GM12873 (cell line): ENCODE measurements around the gene MFAP3L.

ENCODE experiments used
- TF ChIP-seq, protein P1 (sequence below): IDR thresholded peaks from 2 replicates; pipeline ENCODE4 v1.5.1; 2012; ENCODE audit warnings: low read depth, mild to moderate bottlenecking, moderate library complexity, low read length, control low read depth; ENCODE audit not compliant: insufficient read depth; ENCODE audit errors: missing control alignments

MFAP3L gene

GRCh38 chr4:169968999-169969398 lies 57.2 kb downstream of the MFAP3L start:
- TF ChIP-seq, protein P1, sequence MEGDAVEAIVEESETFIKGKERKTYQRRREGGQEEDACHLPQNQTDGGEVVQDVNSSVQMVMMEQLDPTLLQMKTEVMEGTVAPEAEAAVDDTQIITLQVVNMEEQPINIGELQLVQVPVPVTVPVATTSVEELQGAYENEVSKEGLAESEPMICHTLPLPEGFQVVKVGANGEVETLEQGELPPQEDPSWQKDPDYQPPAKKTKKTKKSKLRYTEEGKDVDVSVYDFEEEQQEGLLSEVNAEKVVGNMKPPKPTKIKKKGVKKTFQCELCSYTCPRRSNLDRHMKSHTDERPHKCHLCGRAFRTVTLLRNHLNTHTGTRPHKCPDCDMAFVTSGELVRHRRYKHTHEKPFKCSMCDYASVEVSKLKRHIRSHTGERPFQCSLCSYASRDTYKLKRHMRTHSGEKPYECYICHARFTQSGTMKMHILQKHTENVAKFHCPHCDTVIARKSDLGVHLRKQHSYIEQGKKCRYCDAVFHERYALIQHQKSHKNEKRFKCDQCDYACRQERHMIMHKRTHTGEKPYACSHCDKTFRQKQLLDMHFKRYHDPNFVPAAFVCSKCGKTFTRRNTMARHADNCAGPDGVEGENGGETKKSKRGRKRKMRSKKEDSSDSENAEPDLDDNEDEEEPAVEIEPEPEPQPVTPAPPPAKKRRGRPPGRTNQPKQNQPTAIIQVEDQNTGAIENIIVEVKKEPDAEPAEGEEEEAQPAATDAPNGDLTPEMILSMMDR, result no peak

- TF ChIP-seq, protein P1, result no peak
Observed at GRCh38 chr4:169963998-169964397, 62.2 kb downstream of the MFAP3L start.

GRCh38 chr4:169959254-169959653 lies 66.9 kb downstream of the MFAP3L start:
- TF ChIP-seq, protein P1, result no peak

DNA sequence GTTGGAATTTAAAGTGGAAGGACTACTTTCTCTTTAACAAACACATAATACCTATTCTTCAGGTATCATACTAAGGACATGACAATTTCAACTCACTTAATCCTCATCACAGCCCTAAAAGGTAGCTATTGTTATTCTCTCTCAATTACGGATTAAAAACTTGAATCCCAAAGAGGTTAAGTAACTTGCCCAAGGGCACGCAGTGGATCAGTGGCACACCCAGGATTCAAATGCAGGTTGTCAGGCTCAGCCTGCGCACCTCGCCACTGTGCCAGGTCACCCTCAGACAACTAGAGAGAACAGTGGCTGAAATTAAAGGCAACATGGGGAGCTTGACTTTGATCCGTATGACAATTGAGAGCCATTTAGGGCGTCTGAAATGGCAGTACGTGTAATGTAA lies 67.6 kb downstream of the MFAP3L start:
- TF ChIP-seq, protein P1, result no peak

GRCh38 chr4:169957785-169958184 lies 68.4 kb downstream of the MFAP3L start:
- TF ChIP-seq, protein P1, result no peak

DNA sequence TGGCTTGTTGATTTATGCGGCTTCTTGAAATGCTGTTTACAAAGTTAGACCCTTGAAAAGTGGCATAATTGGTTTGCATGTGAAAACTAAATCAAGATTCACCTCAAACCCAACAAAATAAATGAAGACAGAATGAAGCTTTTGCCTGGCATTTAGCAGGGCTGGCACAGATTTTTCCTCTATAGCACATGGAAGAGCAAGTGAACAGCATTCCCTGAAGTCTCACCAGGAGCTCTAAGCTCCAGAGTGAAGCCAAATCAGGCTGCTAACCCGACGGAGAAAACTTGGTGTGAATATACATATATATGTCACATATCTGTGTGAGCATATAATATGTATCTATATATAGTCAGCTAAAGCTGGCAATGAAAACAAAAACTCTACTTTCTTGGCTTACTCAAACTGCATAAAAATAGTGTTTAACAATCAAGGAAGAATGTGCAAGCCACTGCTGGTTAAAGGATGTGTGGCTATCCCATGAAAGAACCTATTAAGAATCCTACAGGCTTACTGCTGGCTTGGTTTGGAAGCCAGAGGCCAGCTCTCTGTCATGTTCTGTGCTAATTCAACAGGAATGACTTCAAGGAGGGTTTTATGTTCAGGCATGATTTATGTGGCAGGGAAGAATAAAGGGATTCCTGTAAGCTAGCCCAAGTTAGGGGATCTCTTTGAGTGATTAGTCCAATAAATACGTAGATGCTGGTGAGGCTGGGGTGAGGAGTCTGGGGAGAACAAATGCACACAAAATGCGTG lies 69.9 kb downstream of the MFAP3L start:
- TF ChIP-seq, protein P1, result no peak

GRCh38 chr4:169955521-169955920 lies 70.7 kb downstream of the MFAP3L start:
- TF ChIP-seq, protein P1, result no peak
